Neural cell (in vitro differentiated cells): ENCODE measurements around the gene ZXDC.

ENCODE experiments used
- EZH2 ChIP-seq: fragments of 200-600, 300-800 bp; shearing (Covaris generic), sonication (generic); IDR thresholded peaks from 2 replicates; pipeline ENCODE4 v1.6.1; 2014; ENCODE audit warnings: antibody characterized with exemption, low read length, borderline replicate concordance, mild to moderate bottlenecking; ENCODE audit not compliant: insufficient read depth, poor library complexity, severe bottlenecking
- SMC3 ChIP-seq: fragments of 450-650 bp; conservative IDR thresholded peaks from 2 replicates; pipeline ENCODE4 v1.6.1; 2014; ENCODE audit warnings: antibody characterized with exemption, mild to moderate bottlenecking, moderate library complexity; ENCODE audit not compliant: poor library complexity
- TAF1 ChIP-seq: IDR thresholded peaks from 2 replicates; pipeline ENCODE4 v1.6.1; 2012; ENCODE audit warnings: low read depth
- TF ChIP-seq, protein P1 (sequence below): fragments of 450-650 bp; IDR thresholded peaks from 2 replicates; pipeline ENCODE4 v1.5.1; 2014; ENCODE audit warnings: antibody characterized with exemption, mild to moderate bottlenecking, moderate library complexity; ENCODE audit not compliant: poor library complexity, severe bottlenecking
- TF ChIP-seq, protein P2 (sequence below): IDR thresholded peaks from 2 replicates; pipeline ENCODE4 v1.6.1; 2012; ENCODE audit warnings: borderline replicate concordance

DNA sequence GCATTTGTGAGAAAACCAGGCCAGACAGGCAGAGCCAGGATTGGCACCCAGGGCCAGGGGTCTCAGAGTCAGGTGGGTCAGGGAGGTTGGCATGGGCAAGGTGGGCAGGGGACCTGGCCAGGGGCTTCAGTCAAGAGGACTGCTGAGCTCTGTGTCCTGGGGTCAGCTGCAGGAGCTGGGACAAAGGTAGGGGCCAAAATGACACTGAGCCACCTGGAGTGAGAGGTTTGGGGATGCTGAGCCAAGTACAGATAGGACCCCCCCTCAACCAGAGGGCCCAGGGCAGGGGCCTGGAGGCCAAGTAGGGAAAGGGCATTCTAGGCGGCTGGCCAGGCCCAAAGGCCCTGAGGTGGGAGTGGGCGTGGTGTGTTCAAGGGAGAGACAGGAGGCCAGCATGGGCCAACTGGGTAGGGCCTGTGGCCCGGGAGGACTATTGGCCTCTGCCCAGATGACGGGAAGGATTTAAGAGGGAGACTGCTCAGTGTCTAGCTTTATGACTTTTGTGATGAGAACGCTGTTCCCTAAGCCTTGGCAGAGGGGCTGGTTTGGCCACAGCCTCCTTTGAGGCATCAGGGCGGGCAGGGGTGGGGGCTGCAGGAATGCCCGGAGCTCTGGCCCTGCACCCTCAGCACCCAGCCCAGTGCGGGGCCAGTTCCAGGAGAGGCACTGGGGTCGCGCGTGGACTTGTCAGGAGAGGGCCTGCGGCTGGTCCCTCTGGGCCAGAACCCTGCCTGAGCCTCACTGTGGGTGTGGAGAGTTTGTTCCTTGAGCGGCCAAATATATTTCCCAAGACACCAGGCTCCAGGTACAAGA lies 77.9 kb downstream of the ZXDC start:
- no peak for TF ChIP-seq EZH2
- TF ChIP-seq, protein P1, sequence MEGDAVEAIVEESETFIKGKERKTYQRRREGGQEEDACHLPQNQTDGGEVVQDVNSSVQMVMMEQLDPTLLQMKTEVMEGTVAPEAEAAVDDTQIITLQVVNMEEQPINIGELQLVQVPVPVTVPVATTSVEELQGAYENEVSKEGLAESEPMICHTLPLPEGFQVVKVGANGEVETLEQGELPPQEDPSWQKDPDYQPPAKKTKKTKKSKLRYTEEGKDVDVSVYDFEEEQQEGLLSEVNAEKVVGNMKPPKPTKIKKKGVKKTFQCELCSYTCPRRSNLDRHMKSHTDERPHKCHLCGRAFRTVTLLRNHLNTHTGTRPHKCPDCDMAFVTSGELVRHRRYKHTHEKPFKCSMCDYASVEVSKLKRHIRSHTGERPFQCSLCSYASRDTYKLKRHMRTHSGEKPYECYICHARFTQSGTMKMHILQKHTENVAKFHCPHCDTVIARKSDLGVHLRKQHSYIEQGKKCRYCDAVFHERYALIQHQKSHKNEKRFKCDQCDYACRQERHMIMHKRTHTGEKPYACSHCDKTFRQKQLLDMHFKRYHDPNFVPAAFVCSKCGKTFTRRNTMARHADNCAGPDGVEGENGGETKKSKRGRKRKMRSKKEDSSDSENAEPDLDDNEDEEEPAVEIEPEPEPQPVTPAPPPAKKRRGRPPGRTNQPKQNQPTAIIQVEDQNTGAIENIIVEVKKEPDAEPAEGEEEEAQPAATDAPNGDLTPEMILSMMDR = no peak
- no peak for TF ChIP-seq TAF1
- TF ChIP-seq, protein P2, sequence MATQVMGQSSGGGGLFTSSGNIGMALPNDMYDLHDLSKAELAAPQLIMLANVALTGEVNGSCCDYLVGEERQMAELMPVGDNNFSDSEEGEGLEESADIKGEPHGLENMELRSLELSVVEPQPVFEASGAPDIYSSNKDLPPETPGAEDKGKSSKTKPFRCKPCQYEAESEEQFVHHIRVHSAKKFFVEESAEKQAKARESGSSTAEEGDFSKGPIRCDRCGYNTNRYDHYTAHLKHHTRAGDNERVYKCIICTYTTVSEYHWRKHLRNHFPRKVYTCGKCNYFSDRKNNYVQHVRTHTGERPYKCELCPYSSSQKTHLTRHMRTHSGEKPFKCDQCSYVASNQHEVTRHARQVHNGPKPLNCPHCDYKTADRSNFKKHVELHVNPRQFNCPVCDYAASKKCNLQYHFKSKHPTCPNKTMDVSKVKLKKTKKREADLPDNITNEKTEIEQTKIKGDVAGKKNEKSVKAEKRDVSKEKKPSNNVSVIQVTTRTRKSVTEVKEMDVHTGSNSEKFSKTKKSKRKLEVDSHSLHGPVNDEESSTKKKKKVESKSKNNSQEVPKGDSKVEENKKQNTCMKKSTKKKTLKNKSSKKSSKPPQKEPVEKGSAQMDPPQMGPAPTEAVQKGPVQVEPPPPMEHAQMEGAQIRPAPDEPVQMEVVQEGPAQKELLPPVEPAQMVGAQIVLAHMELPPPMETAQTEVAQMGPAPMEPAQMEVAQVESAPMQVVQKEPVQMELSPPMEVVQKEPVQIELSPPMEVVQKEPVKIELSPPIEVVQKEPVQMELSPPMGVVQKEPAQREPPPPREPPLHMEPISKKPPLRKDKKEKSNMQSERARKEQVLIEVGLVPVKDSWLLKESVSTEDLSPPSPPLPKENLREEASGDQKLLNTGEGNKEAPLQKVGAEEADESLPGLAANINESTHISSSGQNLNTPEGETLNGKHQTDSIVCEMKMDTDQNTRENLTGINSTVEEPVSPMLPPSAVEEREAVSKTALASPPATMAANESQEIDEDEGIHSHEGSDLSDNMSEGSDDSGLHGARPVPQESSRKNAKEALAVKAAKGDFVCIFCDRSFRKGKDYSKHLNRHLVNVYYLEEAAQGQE = no peak
- no peak for TF ChIP-seq SMC3
